GM12878 (cell line): ENCODE measurements around the gene TOM1L2. TPM values are rescaled to one million over a fixed set of nuclear protein-coding genes. Genes with fewer than 3 reads are reported as not detected.

Source experiments
- ATAC-seq: fragments of 200-7000 bp; cut with Tn5 transposase; 3 replicates; pipeline ENCODE4 v1.9.1; 2020; ENCODE audit warnings: mild to moderate bottlenecking, moderate library complexity
- BruUV-seq: library from RNA; stranded (reverse); fragments of 400-500 nt; replicated peaks from 2 replicates; lab custom pipeline; 2021; lab: Mats Ljungman, UMichigan
- CTCF ChIA-PET: fragments of 300-600 bp; sonication (Branson Sonifier 250); formaldehyde crosslinking; extraction: SDS; loops from one replicate; lab custom pipeline; 2021; ENCODE audit warnings: inconsistent platforms; lab: Yijun Ruan, JAX
- POLR2A ChIA-PET: fragments of 350-600 bp; formaldehyde crosslinking; extraction: SDS; loops from one replicate; lab custom pipeline; 2021; ENCODE audit warnings: inconsistent platforms; lab: Charles Lee
- RAD21 ChIA-PET: fragments of 300-600 bp; sonication (Branson Sonifier 250); formaldehyde crosslinking; loops from one replicate; lab custom pipeline; 2023; ENCODE audit warnings: antibody characterized with exemption; ENCODE audit not compliant: unreplicated experiment; lab: Charles Lee
- SMC1A ChIA-PET: fragments of 300-600 bp; sonication (Branson Sonifier 250); formaldehyde crosslinking; loops from one replicate; lab custom pipeline; 2023; ENCODE audit not compliant: unreplicated experiment, uncharacterized antibody; lab: Charles Lee
- DNase-seq: peaks from one replicate; pipeline ENCODE4 v3.0.0-alpha.2; 2011; ENCODE audit warnings: low read depth, low spot score
- FAIRE-seq: peaks from 3 replicates; lab custom pipeline; 2011; peaks lifted over from hg19 to GRCh38; lab: Jason Lieb, UNC
- H2AFZ ChIP-seq: 2 replicates; pipeline ENCODE4 v1.6.0; 2011; ENCODE audit warnings: low read depth, low read length, control low read depth; ENCODE audit not compliant: control insufficient read depth
- H3K27ac ChIP-seq: 2 replicates; pipeline ENCODE4 v1.5.1; 2011; ENCODE audit warnings: control low read depth; ENCODE audit not compliant: control insufficient read depth, insufficient read depth
- H3K27me3 ChIP-seq, 2 experiments: replicated peaks in 1 of 2; 2 replicates each; pipeline versions ENCODE4 v1.6.0 to v1.6.1; 2011; ENCODE audit warnings: low read length in 1 of 2; ENCODE audit not compliant: control insufficient read depth in 2 of 2, insufficient read depth in 2 of 2
- H3K36me3 ChIP-seq, 2 experiments: 2 replicates each; pipeline ENCODE4 v1.5.1; 2011; ENCODE audit warnings: low read length in 1 of 2; ENCODE audit not compliant: control insufficient read depth in 2 of 2, insufficient read depth in 2 of 2
- H3K4me1 ChIP-seq: 2 replicates; pipeline ENCODE4 v1.6.1; 2011; ENCODE audit warnings: mild to moderate bottlenecking, low read length, moderate library complexity, mixed read lengths; ENCODE audit not compliant: control insufficient read depth, insufficient read depth
- H3K4me2 ChIP-seq: 2 replicates; pipeline ENCODE4 v1.6.0; 2011; ENCODE audit warnings: control low read depth; ENCODE audit not compliant: control insufficient read depth, insufficient read depth
- H3K4me3 ChIP-seq: fragments of 200-600 bp; sonication (generic); 2 replicates; pipeline ENCODE4 v1.5.1; 2016
- H3K79me2 ChIP-seq: 2 replicates; pipeline ENCODE4 v1.6.0; 2011; ENCODE audit warnings: low read length; ENCODE audit not compliant: control insufficient read depth, insufficient read depth
- H3K9ac ChIP-seq: 2 replicates; pipeline ENCODE4 v1.8.0; 2011; ENCODE audit warnings: low read length, control low read depth, mixed read lengths; ENCODE audit not compliant: control insufficient read depth, insufficient read depth
- H3K9me3 ChIP-seq: replicated peaks from 3 replicates; pipeline ENCODE4 v1.5.1; 2011; ENCODE audit warnings: mild to moderate bottlenecking, low read length; ENCODE audit not compliant: control insufficient read depth, insufficient read depth
- H4K20me1 ChIP-seq: 2 replicates; pipeline ENCODE4 v1.6.0; 2011; ENCODE audit not compliant: control insufficient read depth, insufficient read depth
- ATF7 ChIP-seq: fragments of 450-650 bp; IDR thresholded peaks from 2 replicates; pipeline ENCODE4 v1.6.1; 2016; ENCODE audit warnings: low read depth, mild to moderate bottlenecking
- CBX3 ChIP-seq: fragments of 200-600 bp; sonication (generic); IDR thresholded peaks from 2 replicates; pipeline ENCODE4 v1.6.1; 2016; ENCODE audit warnings: low read depth, borderline replicate concordance
- EGR1 ChIP-seq, 2 experiments: IDR thresholded peaks; 1 replicate in 1 of 2; 2 replicates in 1 of 2; pipeline ENCODE4 v1.6.1; 2011 to 2012; ENCODE audit warnings: low read depth in 2 of 2, low read length in 2 of 2, borderline replicate concordance in 1 of 2, mild to moderate bottlenecking in 1 of 2, moderate library complexity in 1 of 2
- FOXK2 ChIP-seq: fragments of 450-650 bp; IDR thresholded peaks from 2 replicates; pipeline ENCODE4 v1.6.1; 2017; ENCODE audit warnings: mild to moderate bottlenecking, moderate library complexity
- GABPA ChIP-seq: IDR thresholded peaks from 2 replicates; pipeline ENCODE4 v1.6.1; 2014; ENCODE audit warnings: antibody characterized with exemption, low read depth, mild to moderate bottlenecking, inconsistent platforms
- HDGF ChIP-seq: fragments of 450-650 bp; IDR thresholded peaks from 2 replicates; pipeline ENCODE4 v1.6.1; 2016; ENCODE audit warnings: antibody characterized with exemption
- IRF3 ChIP-seq: fragments of 450-650 bp; IDR thresholded peaks from 2 replicates; pipeline ENCODE4 v1.6.1; 2014; ENCODE audit warnings: mild to moderate bottlenecking
- IRF4 ChIP-seq: IDR thresholded peaks from 2 replicates; pipeline ENCODE4 v1.6.1; 2011; ENCODE audit warnings: low read depth, low read length
- PAX5 ChIP-seq: IDR thresholded peaks from 2 replicates; pipeline ENCODE4 v1.6.1; 2011; ENCODE audit warnings: low read depth, low read length, borderline replicate concordance
- PKNOX1 ChIP-seq: fragments of 450-650 bp; IDR thresholded peaks from 2 replicates; pipeline ENCODE4 v1.6.1; 2016; ENCODE audit warnings: mild to moderate bottlenecking
- SPI1 ChIP-seq: IDR thresholded peaks from 2 replicates; pipeline ENCODE4 v1.6.1; 2011; ENCODE audit warnings: low read depth, mild to moderate bottlenecking, low read length, moderate library complexity, borderline replicate concordance; ENCODE audit not compliant: insufficient read depth
- SUZ12 ChIP-seq: fragments of 200-600 bp; sonication (generic); IDR thresholded peaks from one replicate; pipeline ENCODE4 v1.6.1; 2018; ENCODE audit warnings: antibody characterized with exemption, mild to moderate bottlenecking; ENCODE audit not compliant: unreplicated experiment
- USF2 ChIP-seq: IDR thresholded peaks from 2 replicates; pipeline ENCODE4 v1.6.1; 2011; ENCODE audit warnings: low read depth, low read length, improper control_type of control experiment, borderline replicate concordance
- ZBTB40 ChIP-seq: fragments of 450-650 bp; IDR thresholded peaks from 2 replicates; pipeline ENCODE4 v1.6.1; 2016; ENCODE audit warnings: mild to moderate bottlenecking, moderate library complexity, borderline replicate concordance
- WGBS: methylation state at CpG from one replicate; pipeline ENCODE4 v1.1.6; 2016; ENCODE audit warnings: low lambda C conversion rate; ENCODE audit not compliant: insufficient replicate concordance, insufficient coverage; ENCODE audit errors: missing lambda C conversion rate; 5-methylcytosine and 5-hydroxymethylcytosine counted together
- in situ Hi-C: fragments of 300-500 bp; cut with MboI; formaldehyde crosslinking; loops from 9 replicates; pipeline ENCODE4 v1.14.3; 2018; ENCODE audit warnings: mixed read lengths
- intact Hi-C: fragments of 100-400 bp; cut with micrococcal nuclease; formaldehyde crosslinking; loops from one replicate; pipeline ENCODE4 v1.14.2; 2022; ENCODE audit not compliant: unreplicated experiment
- polyA plus RNA-seq, 11 experiments: library from polyadenylated mRNA; depleted of rRNA in 4 of 11; unstranded in 6 of 11; stranded (reverse) in 5 of 11; fragments of >200 nt; fragmentation: Nextera tagmentation in 4 of 11; fragmentation: Illumina TruSeq in 1 of 11; extraction: Ambion mirVana in 4 of 11; extraction: Trizol in 1 of 11; gene quantifications; 1 replicate in 1 of 11; 2 replicates in 10 of 11; pipeline versions ENCODE4 v1.2.1 to v1.2.3, GENCODE V29; 2011 to 2016; ENCODE audit warnings: inconsistent platforms in 2 of 11, missing spikeins in 2 of 11, low read depth in 1 of 11
- total RNA-seq, 4 experiments: library from RNA; depleted of rRNA in 3 of 4; stranded (reverse); fragments of >200 nt in 3 of 4; fragmentation: Illumina TruSeq in 1 of 4; extraction: Trizol in 1 of 4; gene quantifications; 2 replicates each; pipeline versions ENCODE4 v1.2.1 to v1.2.3, GENCODE V29; 2013 to 2021

Gene TOM1L2
- total and polyA plus RNA-seq, 10 of the 15 experiments (the other 5 are each of a cell fraction or from before 2014, with no cell fraction given) = 0.19 to 19.2 (median 8.1) TPM

GRCh38 chr17:17999364-18000029 lies 27.3 kb upstream of the TOM1L2 start:
- SMC1A ChIA-PET = no interaction called here
- Histone ChIP-seq H3K4me3 (no peak overlapping the region), H3K4me1 (no peaks in the 10 kb centered on the region), H3K36me3 (no peaks in the 10 kb centered on the region), H3K9me3 (no peaks in the 10 kb centered on the region), H2AFZ (no peak overlapping the region), H3K27ac (no peak overlapping the region), H3K27me3 (no peaks in the 10 kb centered on the region), H3K79me2 (no peaks in the 10 kb centered on the region), H4K20me1 (no peaks in the 10 kb centered on the region; the same call in 1 of the 2 replicates), H3K4me2 (no peak overlapping the region), H3K9ac (no peak overlapping the region)
- 74% methylated on average over 9 of the region's 9 CpGs for WGBS
- ATAC-seq (no peak; the same call in 2 of the 3 replicates), DNase-seq (no peak), FAIRE-seq (no peak)
- no TSS peak for BruUV-seq
- CTCF ChIA-PET = no interaction called here
- RAD21 ChIA-PET = no interaction called here
- POLR2A ChIA-PET = interaction anchor here (0.6 kb wide), 1 partner anchor 102 kb away, joined by 5 read pairs; no protein-coding TSS in a partner anchor
- in situ Hi-C loops (no loop called here), intact Hi-C loops (loop anchor here (10.0 kb wide), 1 partner anchor 665 kb away; no protein-coding TSS in a partner anchor)
- TF ChIP-seq EGR1 (IDR thresholded peaks at IDR 0.05; ENCODE audit: borderline replicate concordance in 1 of 2, low read depth in 2 of 2, low read length in 2 of 2) (no peak), HDGF (no peak), PKNOX1 (no peak), USF2 (no peak), IRF3 (no peak), SPI1 (no peak), CBX3 (no peak), SUZ12 (no peak), GABPA (no peak), ZBTB40 (no peak), PAX5 (no peak), IRF4 (no peak), ATF7 (no peak), FOXK2 (no peak)
